Measurements from ENCODE around the gene TMEM222. TPM values are rescaled to one million over a fixed set of nuclear protein-coding genes. Genes with fewer than 3 reads are reported as not detected.

The TMEM222 gene
- total RNA-seq, 1 donor from 2014 or later, result 39.8 TPM

GRCh38 chr1:27357281-27358037 is 35.5 kb downstream of the TMEM222 start:
- intact Hi-C loops (cut with micrococcal nuclease), result loop anchor here (1.0 kb wide), 3 partner anchors 8 to 35 kb away; partner anchors contain the start of gene GPR3

- intact Hi-C loops (cut with micrococcal nuclease), result no loop called here
These were observed 36.3 kb downstream of the TMEM222 start for GRCh38 chr1:27358038-27358927.

GRCh38 chr1:27358928-27359313 is 37.0 kb downstream of the TMEM222 start:
- intact Hi-C loops (cut with micrococcal nuclease), result no loop called here

GRCh38 chr1:27359822-27360158 is 37.8 kb downstream of the TMEM222 start:
- intact Hi-C loops (cut with micrococcal nuclease), result no loop called here

GRCh38 chr1:27360159-27361043 is 38.4 kb downstream of the TMEM222 start:
- intact Hi-C loops (cut with micrococcal nuclease), result no loop called here

GRCh38 chr1:27361044-27361402 is 39.1 kb downstream of the TMEM222 start:
- intact Hi-C loops (cut with micrococcal nuclease), result no loop called here

- intact Hi-C loops (cut with micrococcal nuclease), result no loop called here
These were observed 39.6 kb downstream of the TMEM222 start for GRCh38 chr1:27361553-27361952.

GRCh38 chr1:27363766-27364695 is 42.1 kb downstream of the TMEM222 start:
- intact Hi-C loops (cut with micrococcal nuclease), result no loop called here

- intact Hi-C loops (cut with micrococcal nuclease), result loop anchor here (1.0 kb wide), 3 partner anchors 8 to 43 kb away; partner anchors contain the start of genes GPR3 and TMEM222
These were observed 42.9 kb downstream of the TMEM222 start for GRCh38 chr1:27364696-27365371.

- intact Hi-C loops (cut with micrococcal nuclease), result loop anchor here (1.0 kb wide), 3 partner anchors 8 to 43 kb away; partner anchors contain the start of genes GPR3 and TMEM222
These were observed 43.6 kb downstream of the TMEM222 start for GRCh38 chr1:27365372-27366112.

- intact Hi-C loops (cut with micrococcal nuclease), result no loop called here
These were observed 44.1 kb downstream of the TMEM222 start for GRCh38 chr1:27366113-27366410.

- intact Hi-C loops (cut with micrococcal nuclease), result no loop called here
These were observed 44.6 kb downstream of the TMEM222 start, which contains the start of gene MAP3K6 for GRCh38 chr1:27366411-27367159. MAP3K6 (minus strand) TSS chr1:27366961; CDS start chr1:27366597, 364 bp downstream.

- intact Hi-C loops (cut with micrococcal nuclease), result no loop called here
These were observed 45.2 kb downstream of the TMEM222 start for GRCh38 chr1:27367160-27367650.

GRCh38 chr1:27368869-27369582 is 47.1 kb downstream of the TMEM222 start:
- intact Hi-C loops (cut with micrococcal nuclease), result no loop called here

GRCh38 chr1:27372022-27372807 is 50.3 kb downstream of the TMEM222 start:
- intact Hi-C loops (cut with micrococcal nuclease), result no loop called here

GRCh38 chr1:27372808-27373690 is 51.1 kb downstream of the TMEM222 start:
- intact Hi-C loops (cut with micrococcal nuclease), result no loop called here
